GM21528 (cell line): ENCODE measurements around the gene SLC11A1.

Experiments used
- ATAC-seq: cut with Tn5 transposase; IDR thresholded peaks from one replicate; pipeline ENCODE4 v1.9.1; 2021; ENCODE audit warnings: mild to moderate bottlenecking, moderate library complexity; ENCODE audit not compliant: unreplicated experiment, low FRiP score

Gene SLC11A1

DNA sequence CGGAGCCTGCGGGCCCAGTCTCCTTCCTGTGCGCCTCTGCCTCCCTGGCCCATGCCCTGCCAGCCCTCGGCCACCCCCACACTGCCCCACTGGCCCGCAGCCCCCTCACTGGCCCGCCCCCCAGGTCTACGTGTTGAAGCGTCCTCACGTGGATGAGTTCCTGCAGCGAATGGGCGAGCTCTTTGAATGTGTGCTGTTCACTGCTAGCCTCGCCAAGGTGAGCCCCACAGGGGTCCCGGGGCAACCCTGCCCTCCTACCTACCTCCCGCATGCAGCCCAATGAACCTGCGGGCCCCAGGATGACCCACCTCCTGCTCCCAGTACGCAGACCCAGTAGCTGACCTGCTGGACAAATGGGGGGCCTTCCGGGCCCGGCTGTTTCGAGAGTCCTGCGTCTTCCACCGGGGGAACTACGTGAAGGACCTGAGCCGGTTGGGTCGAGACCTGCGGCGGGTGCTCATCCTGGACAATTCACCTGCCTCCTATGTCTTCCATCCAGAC is 20.9 kb downstream of the SLC11A1 start:
- ATAC-seq: no peak

GRCh38 chr2:218403810-218404209 is 21.7 kb downstream of the SLC11A1 start:
- ATAC-seq: no peak

DNA sequence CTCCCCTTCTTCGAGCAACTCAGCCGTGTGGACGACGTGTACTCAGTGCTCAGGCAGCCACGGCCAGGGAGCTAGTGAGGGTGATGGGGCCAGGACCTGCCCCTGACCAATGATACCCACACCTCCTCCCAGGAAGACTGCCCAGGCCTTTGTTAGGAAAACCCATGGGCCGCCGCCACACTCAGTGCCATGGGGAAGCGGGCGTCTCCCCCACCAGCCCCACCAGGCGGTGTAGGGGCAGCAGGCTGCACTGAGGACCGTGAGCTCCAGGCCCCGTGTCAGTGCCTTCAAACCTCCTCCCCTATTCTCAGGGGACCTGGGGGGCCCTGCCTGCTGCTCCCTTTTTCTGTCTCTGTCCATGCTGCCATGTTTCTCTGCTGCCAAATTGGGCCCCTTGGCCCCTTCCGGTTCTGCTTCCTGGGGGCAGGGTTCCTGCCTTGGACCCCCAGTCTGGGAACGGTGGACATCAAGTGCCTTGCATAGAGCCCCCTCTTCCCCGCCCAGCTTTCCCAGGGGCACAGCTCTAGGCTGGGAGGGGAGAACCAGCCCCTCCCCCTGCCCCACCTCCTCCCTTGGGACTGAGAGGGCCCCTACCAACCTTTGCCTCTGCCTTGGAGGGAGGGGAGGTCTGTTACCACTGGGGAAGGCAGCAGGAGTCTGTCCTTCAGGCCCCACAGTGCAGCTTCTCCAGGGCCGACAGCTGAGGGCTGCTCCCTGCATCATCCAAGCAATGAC is 22.4 kb downstream of the SLC11A1 start:
- ATAC-seq: no peak

GRCh38 chr2:218405086-218405745 is 23.1 kb downstream of the SLC11A1 start:
- ATAC-seq: peak; percentile 2

DNA sequence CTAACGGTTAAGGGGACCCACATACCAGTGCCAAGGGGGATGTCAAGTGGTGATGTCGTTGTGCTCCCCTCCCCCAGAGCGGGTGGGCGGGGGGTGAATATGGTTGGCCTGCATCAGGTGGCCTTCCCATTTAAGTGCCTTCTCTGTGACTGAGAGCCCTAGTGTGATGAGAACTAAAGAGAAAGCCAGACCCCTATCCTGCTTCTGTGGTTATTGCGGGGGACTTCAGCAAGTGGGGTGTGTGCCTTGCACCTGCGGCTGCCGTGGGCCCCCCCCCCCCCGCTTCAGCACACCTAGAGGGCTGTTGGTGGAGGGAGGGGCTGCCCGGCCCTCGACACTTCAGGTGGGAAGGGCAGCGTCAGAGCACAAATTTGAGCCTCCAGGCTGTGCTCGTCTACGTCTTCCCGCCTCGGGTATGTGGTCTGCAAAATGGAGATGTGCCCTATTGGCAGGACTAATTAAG is 23.7 kb downstream of the SLC11A1 start:
- peak; percentile 7 for ATAC-seq

DNA sequence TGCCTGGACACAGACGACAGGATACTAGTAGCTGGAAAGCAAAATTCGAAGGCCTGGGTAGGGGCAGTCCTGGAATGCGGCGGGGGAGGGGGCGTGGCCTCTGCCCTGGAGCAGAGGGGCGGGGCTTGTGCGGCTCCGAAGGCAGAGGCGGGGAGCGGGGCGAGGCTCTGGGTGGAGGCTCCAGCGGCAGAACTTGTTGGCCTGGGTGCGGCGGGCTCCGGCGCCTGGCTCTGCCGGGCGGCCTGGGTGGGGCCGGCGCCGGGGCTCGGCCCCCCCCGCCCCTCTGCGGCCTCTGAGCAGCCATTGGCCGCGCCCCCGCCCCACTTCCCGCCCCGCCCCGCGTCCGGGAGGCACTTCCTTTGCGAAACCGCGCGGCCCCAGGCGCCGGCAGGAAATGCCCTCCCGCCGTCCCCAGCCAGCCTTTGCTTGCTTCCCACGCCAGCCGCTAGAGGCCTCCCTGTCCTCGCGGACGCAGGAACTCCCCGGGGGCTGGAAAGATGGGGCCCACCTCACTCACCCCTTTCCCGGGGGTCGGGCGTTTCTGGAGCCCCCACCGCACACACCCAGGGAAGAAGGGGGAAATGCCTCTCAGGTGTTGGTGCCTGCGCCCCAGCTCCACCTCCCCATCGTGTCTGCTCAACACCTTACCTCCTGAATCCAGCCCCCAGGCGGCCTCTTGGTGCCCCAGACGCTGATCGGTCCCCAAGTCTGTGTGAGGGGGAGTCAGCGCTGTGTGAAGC is 24.3 kb downstream of the SLC11A1 start:
- peak; percentile 67 for ATAC-seq

GRCh38 chr2:218406949-218407618 is 25.0 kb downstream of the SLC11A1 start:
- peak; percentile 13 for ATAC-seq

DNA sequence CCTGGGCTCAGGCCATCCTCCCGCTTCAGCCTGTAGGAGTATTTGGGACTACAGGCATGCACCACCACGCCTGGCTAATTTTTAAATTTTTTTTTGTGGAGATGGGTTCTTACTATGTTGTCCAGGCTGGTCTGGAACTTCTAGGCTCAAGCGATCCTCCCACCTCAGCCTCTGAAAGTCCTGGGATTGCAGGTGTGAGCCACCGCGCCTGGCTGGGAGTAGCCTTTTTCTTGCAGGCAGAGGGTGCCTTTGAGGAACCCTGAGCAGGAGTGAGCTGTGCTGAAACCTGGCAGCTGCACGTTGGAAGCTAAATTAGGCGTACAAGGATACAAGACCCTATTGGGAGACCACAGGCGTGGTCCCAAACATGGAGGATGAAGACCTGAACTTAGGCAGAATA is 25.6 kb downstream of the SLC11A1 start:
- ATAC-seq: no peak

DNA sequence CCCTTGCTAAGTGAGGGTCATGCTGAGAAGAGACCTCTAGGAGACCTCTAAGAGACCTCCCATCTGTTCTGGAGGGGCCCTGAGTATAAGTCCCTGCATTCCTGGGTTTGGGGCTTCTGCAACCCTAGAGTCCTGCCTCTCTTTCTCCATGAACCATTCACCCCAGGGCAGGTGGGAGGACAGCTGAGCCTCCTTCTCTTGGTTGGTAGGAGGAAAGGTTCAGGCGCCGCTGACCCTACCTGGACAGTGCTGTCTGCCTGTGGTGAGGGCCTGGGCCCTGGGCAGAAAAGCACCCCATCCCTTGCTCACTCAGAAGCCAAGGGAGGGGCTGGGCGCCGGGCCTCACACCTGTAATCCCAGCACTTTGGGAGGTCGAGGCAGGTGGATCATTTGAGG is 36.2 kb downstream of the SLC11A1 start:
- ATAC-seq: no peak

- ATAC-seq: no peak
Observed at GRCh38 chr2:218418717-218419458, 36.8 kb downstream of the SLC11A1 start, which contains the start of gene VIL1. Gene VIL1 (plus strand): TSS chr2:218419123. CDS start chr2:218423779, 4,656 bp downstream.

GRCh38 chr2:218419630-218420216 is 37.6 kb downstream of the SLC11A1 start:
- ATAC-seq: no peak

- no peak for ATAC-seq
Observed at GRCh38 chr2:218421027-218421426, 39.0 kb downstream of the SLC11A1 start.

GRCh38 chr2:218422403-218423086 is 40.5 kb downstream of the SLC11A1 start:
- ATAC-seq: no peak

DNA sequence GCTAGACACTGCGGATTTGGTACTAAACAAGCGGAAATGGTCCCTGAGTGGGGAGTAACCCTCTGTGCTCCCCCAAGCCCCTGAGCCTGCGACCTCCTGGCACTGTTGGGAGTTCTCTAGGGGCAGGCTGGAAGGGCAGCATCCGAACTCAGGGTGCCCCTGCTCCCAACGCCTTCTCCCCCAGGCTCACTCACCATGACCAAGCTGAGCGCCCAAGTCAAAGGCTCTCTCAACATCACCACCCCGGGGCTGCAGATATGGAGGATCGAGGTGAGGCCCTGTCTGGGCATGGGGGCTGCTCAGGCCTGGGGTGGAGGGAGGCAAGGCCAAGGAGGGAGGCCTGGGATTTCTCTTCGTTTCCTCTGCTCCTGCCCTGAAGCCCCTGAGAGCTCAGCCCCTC is 41.5 kb downstream of the SLC11A1 start:
- ATAC-seq: no peak

DNA sequence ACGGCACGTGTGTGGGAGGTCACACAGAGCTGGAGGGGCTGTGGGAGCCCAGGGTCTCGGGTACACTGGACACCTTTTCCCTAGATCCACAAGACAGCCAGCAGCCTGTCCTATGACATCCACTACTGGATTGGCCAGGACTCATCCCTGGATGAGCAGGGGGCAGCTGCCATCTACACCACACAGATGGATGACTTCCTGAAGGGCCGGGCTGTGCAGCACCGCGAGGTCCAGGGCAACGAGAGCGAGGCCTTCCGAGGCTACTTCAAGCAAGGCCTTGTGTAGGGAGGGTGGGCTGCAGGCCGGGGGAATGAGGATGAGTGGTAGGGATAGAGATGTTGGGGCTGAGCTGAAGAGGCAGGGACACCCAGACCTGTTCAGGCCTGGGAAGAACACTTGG is 43.5 kb downstream of the SLC11A1 start:
- no peak for ATAC-seq

DNA sequence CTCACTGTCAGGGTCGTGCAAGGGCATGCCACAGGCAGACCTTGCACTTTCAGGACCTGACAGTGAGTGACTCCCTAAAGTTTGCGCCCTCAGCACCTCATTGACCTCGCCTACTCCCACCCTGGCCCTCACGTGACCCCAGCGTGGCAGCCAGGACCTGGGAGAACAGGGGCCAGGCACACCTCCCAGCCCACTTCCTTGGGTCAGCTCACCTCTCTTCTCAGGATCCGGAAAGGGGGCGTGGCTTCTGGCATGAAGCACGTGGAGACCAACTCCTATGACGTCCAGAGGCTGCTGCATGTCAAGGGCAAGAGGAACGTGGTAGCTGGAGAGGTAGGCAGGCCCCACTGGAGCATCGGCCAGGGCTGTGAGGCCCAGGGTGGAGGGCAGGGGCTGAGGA is 45.7 kb downstream of the SLC11A1 start:
- no peak for ATAC-seq

DNA sequence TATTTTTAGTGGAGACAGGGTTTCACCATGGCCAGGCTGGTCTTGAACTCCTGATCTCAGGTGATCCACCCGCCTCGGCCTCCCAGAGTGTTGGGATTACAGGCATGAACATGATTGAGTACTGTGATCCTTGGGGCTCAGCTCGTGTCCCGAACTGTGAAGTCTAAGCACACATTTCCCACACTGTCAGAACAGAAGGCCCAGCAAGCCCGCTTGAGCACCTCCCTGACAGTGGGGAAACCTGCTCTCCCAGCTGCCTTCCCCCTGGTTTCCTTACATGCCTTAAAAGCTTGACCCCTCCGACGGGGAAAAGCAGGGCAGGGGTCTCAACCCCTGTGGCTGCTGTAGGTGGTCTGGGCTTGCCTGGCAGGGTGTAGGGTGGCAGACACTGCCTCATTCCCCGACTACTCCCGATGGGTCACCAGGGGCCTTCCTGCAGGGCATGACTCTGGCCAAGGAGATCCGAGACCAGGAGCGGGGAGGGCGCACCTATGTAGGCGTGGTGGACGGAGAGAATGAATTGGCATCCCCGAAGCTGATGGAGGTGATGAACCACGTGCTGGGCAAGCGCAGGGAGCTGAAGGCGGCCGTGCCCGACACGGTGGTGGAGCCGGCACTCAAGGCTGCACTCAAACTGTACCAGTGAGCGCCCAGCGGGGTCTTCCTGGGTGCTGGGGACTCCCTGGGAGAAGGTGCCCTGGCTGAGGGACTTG is 46.9 kb downstream of the SLC11A1 start:
- no peak for ATAC-seq
